Endodermal cell (in vitro differentiated cells): ENCODE data around the gene ZNF280D. TPM values are rescaled to one million over a fixed set of nuclear protein-coding genes. Genes with fewer than 3 reads are reported as not detected.

ENCODE experiments used
- DNase-seq: peaks from one replicate; pipeline ENCODE4 v3.0.0-alpha.2; 2017
- H3K27ac ChIP-seq: 2 replicates; pipeline ENCODE4 v1.5.1; 2013; ENCODE audit warnings: mild to moderate bottlenecking, low read depth, low read length, moderate library complexity
- H3K27me3 ChIP-seq: 2 replicates; pipeline ENCODE4 v1.6.1; 2013; ENCODE audit warnings: mild to moderate bottlenecking, low read length, moderate library complexity; ENCODE audit not compliant: insufficient read depth, control insufficient read depth, poor library complexity, severe bottlenecking
- H3K36me3 ChIP-seq: 2 replicates; pipeline ENCODE4 v1.7.0; 2013; ENCODE audit warnings: mild to moderate bottlenecking, low read length, moderate library complexity; ENCODE audit not compliant: control insufficient read depth, insufficient read depth
- H3K4me1 ChIP-seq: one replicate; pipeline ENCODE4 v1.7.0; 2013; ENCODE audit warnings: low read length; ENCODE audit not compliant: control insufficient read depth, insufficient read depth
- H3K4me3 ChIP-seq: 2 replicates; pipeline ENCODE4 v1.5.1; 2013; ENCODE audit warnings: mild to moderate bottlenecking, low read length, moderate library complexity
- H3K9ac ChIP-seq: 2 replicates; pipeline ENCODE4 v1.6.1; 2013; ENCODE audit warnings: mild to moderate bottlenecking, low read length, moderate library complexity; ENCODE audit not compliant: poor library complexity, severe bottlenecking; ENCODE audit errors: extremely low read depth
- H3K9me3 ChIP-seq: 2 replicates; pipeline ENCODE4 v1.6.1; 2013; ENCODE audit warnings: mild to moderate bottlenecking, low read length, moderate library complexity; ENCODE audit not compliant: control insufficient read depth
- H3K27ac Mint-ChIP-seq: 2 replicates; pipeline ENCODE4 v1.8.0; 2020; ENCODE audit warnings: mixed read lengths
- H3K27me3 Mint-ChIP-seq: 2 replicates; pipeline ENCODE4 v1.8.0; 2021; ENCODE audit warnings: mild to moderate bottlenecking, mixed read lengths; ENCODE audit not compliant: insufficient read depth
- H3K36me3 Mint-ChIP-seq: 2 replicates; pipeline ENCODE4 v1.8.0; 2020; ENCODE audit warnings: low read depth, mixed read lengths
- H3K4me1 Mint-ChIP-seq: 2 replicates; pipeline ENCODE4 v1.8.0; 2020; ENCODE audit warnings: mixed read lengths
- H3K4me3 Mint-ChIP-seq: 2 replicates; pipeline ENCODE4 v1.8.0; 2020; ENCODE audit warnings: mild to moderate bottlenecking, moderate library complexity, mixed read lengths
- H3K9me3 Mint-ChIP-seq: 2 replicates; pipeline ENCODE4 v1.8.0; 2020; ENCODE audit warnings: mild to moderate bottlenecking, mixed read lengths
- CTCF ChIP-seq: fragments of 200-600 bp; sonication (generic); conservative IDR thresholded peaks from 2 replicates; pipeline ENCODE4 v1.5.0; 2021; ENCODE audit warnings: antibody characterized with exemption, mild to moderate bottlenecking
- WGBS, 2 experiments: methylation state at CpG; one replicate each; pipeline versions ENCODE4 v1.1.5 to v1.1.7; 2013; ENCODE audit warnings: missing lambda C conversion rate in 2 of 2, mixed read lengths in 1 of 2; ENCODE audit not compliant: insufficient coverage in 1 of 2, insufficient read length in 1 of 2; 5-methylcytosine and 5-hydroxymethylcytosine counted together
- total RNA-seq, 2 donors: library from RNA; stranded (reverse); fragmentation: NEBNext Ultra II Directional in 1 of 2; extraction: Animal tissue kit (Norgen Biotek cat#: 25700) in 1 of 2; gene quantifications; 2 replicates in 1 of 2; 3 replicates in 1 of 2; pipeline ENCODE4 v1.2.1, GENCODE V29; 2021

The ZNF280D gene
- total RNA-seq, 2 donors from 2014 or later: 22.0 to 35.1 TPM

DNA sequence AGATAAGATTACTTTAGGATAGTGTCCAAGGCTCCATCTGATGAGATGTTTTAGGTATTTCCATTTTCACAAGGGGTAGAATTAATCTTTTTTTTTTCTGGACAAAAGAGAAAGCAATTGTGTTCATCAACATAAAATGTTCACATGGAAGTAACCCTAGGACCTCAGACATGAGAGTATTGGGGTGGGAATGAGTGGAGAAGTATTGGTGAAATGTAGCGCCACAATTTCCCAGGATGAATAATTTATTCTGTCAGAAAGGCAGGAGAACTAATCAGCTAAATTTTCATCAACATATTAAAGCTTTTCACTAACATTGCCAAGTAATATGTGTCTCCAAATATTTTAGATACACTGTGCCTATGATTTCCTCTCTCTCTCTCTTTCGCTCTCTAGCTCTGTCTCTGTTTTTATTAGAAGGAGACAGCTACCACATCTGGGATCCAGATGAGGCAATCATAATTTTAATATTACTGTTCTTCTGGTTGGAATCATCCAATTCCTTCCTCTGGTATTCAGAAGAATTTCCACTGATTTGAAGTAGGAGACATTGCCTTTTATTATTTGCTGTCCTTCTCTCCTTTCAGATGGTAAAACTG, 21.6 kb upstream of the ZNF280D start:
- Mint-ChIP-seq H3K9me3 (no peaks in the 10 kb centered on the region), H3K4me3 (no peak overlapping the region), H3K36me3 (no peaks in the 10 kb centered on the region), H3K27ac (no peak overlapping the region), H3K27me3 (no peaks in the 10 kb centered on the region), H3K4me1 (peaks cover 17% of the 10 kb centered on the region)
- Histone ChIP-seq H3K4me3 (no peak overlapping the region), H3K9ac (no peak overlapping the region), H3K4me1 (no peaks in the 10 kb centered on the region), H3K9me3 (no peaks in the 10 kb centered on the region), H3K27me3 (no peaks in the 10 kb centered on the region), H3K27ac (no peak overlapping the region), H3K36me3 (no peaks in the 10 kb centered on the region)
- TF ChIP-seq CTCF: no peak
- DNase-seq: no peak
- 82% methylated on average over 2 of the region's 2 CpGs; no CpG with 5 or more reads in 1 of the 2 experiments for WGBS, 2 experiments

- TF ChIP-seq CTCF: no peak
- 100% methylated on average over 1 of the region's 1 CpG; no CpG with 5 or more reads in 1 of the 2 experiments for WGBS, 2 experiments
- H3K36me3 ChIP-seq: no peaks in the 10 kb centered on the region
- Mint-ChIP-seq H3K36me3 (no peaks in the 10 kb centered on the region), H3K4me1 (peaks cover 2% of the 10 kb centered on the region), H3K27ac (no peak overlapping the region), H3K27me3 (no peaks in the 10 kb centered on the region), H3K9me3 (no peaks in the 10 kb centered on the region), H3K4me3 (no peak overlapping the region)
- H3K9ac ChIP-seq: no peak overlapping the region
- no peaks in the 10 kb centered on the region for H3K9me3 ChIP-seq
- no peaks in the 10 kb centered on the region for H3K27me3 ChIP-seq
- H3K4me3 ChIP-seq: no peak overlapping the region
- DNase-seq: no peak
- H3K27ac ChIP-seq: no peak overlapping the region
- H3K4me1 ChIP-seq: no peaks in the 10 kb centered on the region
These were observed 19.7 kb upstream of the ZNF280D start for GRCh38 chr15:56752986-56753385.

- 100% methylated on average over 1 of the region's 1 CpG; no CpG with 5 or more reads in 1 of the 2 experiments for WGBS, 2 experiments
- no peaks in the 10 kb centered on the region for H3K9me3 ChIP-seq
- H3K27me3 ChIP-seq: no peaks in the 10 kb centered on the region
- no peak for DNase-seq
- TF ChIP-seq CTCF: no peak
- no peak overlapping the region for H3K4me3 ChIP-seq
- Mint-ChIP-seq H3K9me3 (no peaks in the 10 kb centered on the region), H3K27ac (no peak overlapping the region), H3K36me3 (no peaks in the 10 kb centered on the region), H3K27me3 (no peaks in the 10 kb centered on the region), H3K4me1 (no peaks in the 10 kb centered on the region), H3K4me3 (no peak overlapping the region)
- H3K9ac ChIP-seq: no peak overlapping the region
- no peak overlapping the region for H3K27ac ChIP-seq
- no peaks in the 10 kb centered on the region for H3K36me3 ChIP-seq
- no peaks in the 10 kb centered on the region for H3K4me1 ChIP-seq
These were observed 16.7 kb upstream of the ZNF280D start for GRCh38 chr15:56749982-56750381.
